GM12801 (cell line): Measurements from ENCODE around the gene C1QB.

Experiments
- TF ChIP-seq, protein P1 (sequence below): IDR thresholded peaks from one replicate; pipeline ENCODE4 v1.5.1; 2011; ENCODE audit warnings: control low read depth; ENCODE audit not compliant: insufficient read length; ENCODE audit errors: extremely low read depth

C1QB gene

DNA sequence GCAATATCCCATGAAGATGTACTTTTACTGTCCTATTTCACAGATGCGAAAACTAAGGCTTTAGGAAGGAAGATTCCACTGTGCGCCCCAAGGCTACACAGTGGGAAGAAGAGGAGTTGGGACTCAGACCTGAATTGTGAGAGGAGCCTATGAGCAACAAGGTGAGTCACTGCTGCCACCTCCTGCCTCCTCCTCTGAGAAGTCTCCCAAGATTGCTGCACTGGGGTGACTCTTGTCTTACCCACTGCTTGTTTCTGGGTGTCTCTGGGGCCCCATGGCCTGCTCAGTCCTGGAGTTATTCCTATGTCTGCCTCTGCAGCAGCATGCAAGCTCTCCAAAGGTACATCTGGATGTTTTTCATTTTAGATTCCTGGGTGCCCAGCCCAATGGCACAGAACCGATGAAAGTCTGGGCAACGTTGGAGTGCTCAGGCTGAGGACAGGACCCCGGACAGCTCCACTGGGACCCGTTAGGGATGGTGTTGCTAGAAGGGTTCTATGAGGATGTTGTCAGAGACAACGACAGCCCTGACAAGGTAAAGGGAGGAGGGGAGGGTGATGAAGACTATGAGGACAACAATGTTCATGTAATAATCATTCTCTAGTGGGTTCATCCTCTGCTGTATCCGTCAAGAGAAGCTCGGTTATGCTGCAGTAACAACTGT is 27.6 kb upstream of the C1QB start:
- TF ChIP-seq, protein P1, sequence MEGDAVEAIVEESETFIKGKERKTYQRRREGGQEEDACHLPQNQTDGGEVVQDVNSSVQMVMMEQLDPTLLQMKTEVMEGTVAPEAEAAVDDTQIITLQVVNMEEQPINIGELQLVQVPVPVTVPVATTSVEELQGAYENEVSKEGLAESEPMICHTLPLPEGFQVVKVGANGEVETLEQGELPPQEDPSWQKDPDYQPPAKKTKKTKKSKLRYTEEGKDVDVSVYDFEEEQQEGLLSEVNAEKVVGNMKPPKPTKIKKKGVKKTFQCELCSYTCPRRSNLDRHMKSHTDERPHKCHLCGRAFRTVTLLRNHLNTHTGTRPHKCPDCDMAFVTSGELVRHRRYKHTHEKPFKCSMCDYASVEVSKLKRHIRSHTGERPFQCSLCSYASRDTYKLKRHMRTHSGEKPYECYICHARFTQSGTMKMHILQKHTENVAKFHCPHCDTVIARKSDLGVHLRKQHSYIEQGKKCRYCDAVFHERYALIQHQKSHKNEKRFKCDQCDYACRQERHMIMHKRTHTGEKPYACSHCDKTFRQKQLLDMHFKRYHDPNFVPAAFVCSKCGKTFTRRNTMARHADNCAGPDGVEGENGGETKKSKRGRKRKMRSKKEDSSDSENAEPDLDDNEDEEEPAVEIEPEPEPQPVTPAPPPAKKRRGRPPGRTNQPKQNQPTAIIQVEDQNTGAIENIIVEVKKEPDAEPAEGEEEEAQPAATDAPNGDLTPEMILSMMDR: no peak

DNA sequence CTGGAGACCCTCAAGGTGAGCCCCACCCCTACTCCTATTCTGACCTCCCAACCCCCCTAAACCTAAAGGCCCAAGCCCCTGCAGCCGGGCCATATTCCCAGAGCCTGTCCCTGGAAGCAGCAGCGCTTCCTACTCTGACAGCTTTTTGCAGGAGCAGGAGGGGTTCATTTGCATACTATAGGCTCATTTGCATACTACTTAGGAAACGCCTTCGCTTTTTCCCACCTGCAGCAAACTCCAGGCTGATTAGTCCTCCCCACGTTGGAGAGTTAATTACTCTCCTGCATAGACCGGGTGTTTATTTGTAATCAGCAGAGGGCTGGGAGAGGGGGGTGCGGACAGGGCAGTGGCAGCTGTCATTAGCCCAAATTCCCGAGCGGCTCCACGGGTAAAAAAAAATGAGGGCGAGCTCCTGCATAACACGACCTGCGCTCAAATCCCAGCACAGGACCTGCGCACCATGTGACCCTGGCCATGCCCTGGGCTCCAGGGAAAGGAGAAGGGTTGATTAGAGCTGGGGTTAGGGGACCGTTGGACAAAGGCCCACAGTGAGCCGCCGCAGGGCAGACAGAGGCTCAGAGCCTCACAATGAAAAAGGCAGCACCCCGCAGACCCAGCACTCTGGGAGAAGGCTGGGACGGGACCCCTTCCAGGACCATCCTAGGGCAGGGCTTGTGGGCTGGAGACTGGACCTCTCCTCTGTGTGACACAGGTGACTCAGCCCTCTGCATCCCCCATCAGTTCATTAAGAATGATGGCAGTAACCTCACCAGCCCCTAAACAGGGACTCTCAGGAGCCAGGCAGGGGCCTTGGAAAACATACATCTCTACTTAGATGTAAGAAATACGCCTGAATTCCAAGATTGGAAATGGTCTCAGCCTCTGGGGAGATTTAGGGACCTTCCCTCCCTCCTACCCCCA is 26.5 kb upstream of the C1QB start:
- TF ChIP-seq, protein P1: no peak

DNA sequence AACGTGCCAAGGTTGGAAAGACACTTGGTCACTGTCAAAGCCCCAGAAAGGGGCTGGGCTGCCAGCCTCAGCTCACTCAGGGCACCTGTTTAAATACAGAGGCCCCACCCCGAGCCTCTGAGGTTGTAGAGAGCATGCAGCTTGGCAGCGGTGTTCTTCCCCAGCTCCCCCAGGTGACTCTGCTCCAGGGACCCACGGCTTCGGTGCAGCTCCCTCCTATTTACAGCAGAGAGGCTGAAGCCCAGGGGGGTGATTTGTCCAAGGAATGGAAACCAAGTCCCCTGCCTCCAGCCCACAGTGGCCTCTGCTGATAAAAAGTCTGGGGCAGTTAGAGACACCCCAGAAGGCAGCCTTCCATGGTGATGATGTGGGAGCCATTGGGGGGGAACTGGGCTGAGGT is 25.7 kb upstream of the C1QB start:
- TF ChIP-seq, protein P1: no peak

DNA sequence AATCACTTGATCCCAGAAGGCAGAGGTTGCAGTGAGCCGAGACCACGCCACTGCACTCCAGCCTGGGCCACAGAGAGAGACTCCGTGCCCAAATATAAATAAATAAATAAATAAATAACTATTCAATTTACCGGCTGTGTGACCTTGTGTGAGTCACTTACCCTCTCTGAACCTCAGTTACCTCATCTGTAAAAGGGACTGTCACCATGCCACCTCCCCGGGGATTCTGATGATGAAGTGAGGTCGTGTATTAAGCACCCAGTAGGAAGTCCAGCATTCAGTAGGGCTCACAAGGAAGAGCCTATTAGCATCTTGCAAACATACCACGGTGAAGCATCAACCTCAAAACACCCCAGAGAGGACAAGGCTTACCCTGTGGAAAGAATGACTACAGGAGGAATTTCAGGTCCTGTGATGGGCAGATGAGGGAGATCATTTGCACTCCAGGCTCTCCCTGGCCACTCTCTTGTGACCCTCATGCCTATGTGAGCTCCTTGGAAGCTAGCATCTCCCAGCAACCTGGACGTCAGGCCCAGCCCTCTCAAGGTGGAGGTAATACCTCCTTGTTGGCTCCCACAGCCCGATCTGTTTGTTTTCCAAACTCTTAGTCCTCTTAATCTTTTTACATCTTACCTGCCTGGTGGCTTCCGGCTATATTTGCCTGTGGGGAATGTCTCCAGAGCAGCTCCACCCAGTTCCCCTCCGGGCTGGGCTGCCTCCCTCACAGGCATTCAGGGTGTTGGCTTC is 24.2 kb upstream of the C1QB start:
- TF ChIP-seq, protein P1: no peak

DNA sequence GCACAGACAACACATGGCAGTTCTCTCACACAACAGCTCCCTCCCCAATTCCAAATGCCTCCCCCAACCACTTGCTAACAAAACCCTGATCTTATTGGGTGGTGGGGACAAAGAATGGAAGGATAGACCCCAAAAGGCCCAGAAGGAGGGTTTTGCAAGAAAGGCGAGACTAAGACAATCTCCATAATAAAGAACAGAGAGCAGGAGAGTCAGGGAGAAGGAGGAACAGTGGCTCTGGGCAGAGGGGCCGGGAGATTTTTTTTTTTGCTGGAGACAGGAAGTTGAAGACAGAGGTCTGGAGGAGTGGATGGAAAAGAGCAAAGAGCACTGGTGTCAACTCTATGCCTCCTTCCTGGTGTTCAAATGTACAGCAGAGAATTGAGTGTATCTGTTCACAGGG is 23.1 kb upstream of the C1QB start:
- TF ChIP-seq, protein P1: no peak

DNA sequence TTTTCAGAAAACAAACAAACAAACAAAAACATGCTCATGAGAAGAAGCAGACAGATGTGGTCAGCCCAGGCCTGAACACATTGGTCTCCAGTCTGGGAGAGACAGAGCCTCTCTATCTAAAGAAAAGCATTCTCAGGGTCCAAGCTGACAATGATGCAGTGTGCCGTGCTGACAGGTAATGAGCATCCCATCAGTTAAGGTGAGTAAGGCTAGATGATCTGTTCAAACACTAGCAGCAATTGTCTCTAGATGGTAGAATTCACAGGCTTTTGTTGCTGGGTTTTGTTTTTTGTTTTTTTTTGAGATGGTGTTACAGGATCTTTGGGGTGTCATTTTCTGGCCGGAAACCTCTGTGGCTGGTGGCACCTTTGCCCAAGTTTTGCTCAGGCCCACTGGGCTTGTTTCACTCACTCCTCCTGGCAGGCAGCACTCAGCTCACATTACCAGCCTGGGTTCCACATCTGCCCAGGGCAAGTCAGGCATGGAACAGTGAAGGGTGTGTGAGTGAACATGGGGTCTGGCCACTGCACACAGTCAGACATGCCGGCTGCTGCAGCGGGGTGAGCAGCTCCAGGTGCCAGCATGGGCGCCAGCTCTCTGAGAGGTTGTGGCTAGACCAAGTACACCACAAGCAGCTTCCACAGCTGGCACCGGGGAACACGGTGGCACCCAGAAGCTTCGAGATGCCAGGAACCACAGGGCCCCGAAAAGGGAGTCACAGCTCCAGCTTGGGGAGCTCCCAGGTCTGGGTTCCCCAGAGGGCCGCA is 19.2 kb upstream of the C1QB start:
- TF ChIP-seq, protein P1: no peak
